ENCODE data around the gene GAS7. TPM values are rescaled to one million over a fixed set of nuclear protein-coding genes. Genes with fewer than 3 reads are reported as not detected.

The GAS7 gene
- total RNA-seq, 2 donors from 2014 or later: 10.3 to 144 TPM

DNA sequence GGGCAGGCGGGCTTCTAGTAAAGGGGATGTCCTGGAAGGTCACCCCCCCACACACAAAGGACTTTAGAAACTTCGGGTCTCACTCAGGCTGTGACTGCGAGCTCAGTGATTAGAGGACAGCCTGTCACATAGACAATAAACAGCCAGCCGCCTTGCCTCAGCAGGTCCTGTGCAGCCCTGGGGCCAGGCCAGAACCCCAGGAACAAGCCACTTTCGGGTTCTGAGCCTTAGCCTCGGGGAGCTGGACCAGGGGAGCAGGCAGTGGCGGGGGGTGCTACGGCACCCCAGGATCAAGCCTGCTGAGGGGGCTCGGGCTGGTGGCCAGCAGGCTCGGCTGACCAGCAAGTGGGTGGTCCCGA lies 1.1 kb downstream of the GAS7 start:
- no peak for TF ChIP-seq POLR2AphosphoS5 (IDR thresholded peaks at IDR 0.05)
- TF ChIP-seq, protein P1, sequence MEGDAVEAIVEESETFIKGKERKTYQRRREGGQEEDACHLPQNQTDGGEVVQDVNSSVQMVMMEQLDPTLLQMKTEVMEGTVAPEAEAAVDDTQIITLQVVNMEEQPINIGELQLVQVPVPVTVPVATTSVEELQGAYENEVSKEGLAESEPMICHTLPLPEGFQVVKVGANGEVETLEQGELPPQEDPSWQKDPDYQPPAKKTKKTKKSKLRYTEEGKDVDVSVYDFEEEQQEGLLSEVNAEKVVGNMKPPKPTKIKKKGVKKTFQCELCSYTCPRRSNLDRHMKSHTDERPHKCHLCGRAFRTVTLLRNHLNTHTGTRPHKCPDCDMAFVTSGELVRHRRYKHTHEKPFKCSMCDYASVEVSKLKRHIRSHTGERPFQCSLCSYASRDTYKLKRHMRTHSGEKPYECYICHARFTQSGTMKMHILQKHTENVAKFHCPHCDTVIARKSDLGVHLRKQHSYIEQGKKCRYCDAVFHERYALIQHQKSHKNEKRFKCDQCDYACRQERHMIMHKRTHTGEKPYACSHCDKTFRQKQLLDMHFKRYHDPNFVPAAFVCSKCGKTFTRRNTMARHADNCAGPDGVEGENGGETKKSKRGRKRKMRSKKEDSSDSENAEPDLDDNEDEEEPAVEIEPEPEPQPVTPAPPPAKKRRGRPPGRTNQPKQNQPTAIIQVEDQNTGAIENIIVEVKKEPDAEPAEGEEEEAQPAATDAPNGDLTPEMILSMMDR (IDR thresholded peaks at IDR 0.05): no peak
- no peak for TF ChIP-seq POLR2A (IDR thresholded peaks at IDR 0.05)
- Histone ChIP-seq H3K27ac (peak overlapping the region in 1 of 2 donors; percentile 43), H3K36me3 (no peaks in the 10 kb centered on the region), H3K4me3 (peak overlapping the region; percentile 49 to 67), H3K9me3 (no peaks in the 10 kb centered on the region), H3K4me1 (replicated peaks) (no peaks in the 10 kb centered on the region), H3K27me3 (replicated peaks; ENCODE audit: insufficient read depth) (no peaks in the 10 kb centered on the region)
- intact Hi-C loops (cut with DNase I): no loop called here
- no peak for DNase-seq (ENCODE audit: low spot score)
- WGBS: 28% methylated on average over 11 of the region's 11 CpGs

DNA sequence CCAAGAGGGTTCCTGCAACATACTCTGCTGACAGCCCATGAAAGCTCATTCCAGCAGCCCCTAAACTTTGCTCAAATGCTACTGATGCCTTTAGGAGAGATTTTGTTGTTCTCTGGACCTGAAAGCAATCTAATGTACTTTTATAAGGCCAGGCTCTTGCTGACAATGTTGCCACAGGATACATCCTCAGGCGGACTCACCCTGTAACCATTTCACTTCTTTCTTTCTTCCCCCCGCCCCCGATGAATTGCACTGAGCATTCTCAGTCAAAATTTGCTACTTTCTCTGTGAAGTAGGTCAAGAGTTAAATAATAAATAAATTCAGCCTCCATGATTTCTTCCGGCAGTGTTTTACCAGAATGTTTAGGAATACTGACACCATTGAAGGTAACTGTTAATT lies 1.5 kb downstream of the GAS7 start:
- H3K27me3 ChIP-seq (replicated peaks; ENCODE audit: insufficient read depth): no peaks in the 10 kb centered on the region
- peak overlapping the region in 1 of 2 donors; percentile 67 for H3K4me3 ChIP-seq
- H3K27ac ChIP-seq: no peak overlapping the region
- intact Hi-C loops (cut with DNase I): no loop called here
- no peaks in the 10 kb centered on the region for H3K9me3 ChIP-seq
- no peaks in the 10 kb centered on the region for H3K36me3 ChIP-seq
- no peaks in the 10 kb centered on the region for H3K4me1 ChIP-seq (replicated peaks)
- WGBS: 71% methylated on average over 4 of the region's 4 CpGs
- TF ChIP-seq POLR2AphosphoS5 (IDR thresholded peaks at IDR 0.05) (no peak), POLR2A (IDR thresholded peaks at IDR 0.05) (no peak)
- TF ChIP-seq, protein P1 (IDR thresholded peaks at IDR 0.05): no peak
- DNase-seq (ENCODE audit: low spot score): no peak

DNA sequence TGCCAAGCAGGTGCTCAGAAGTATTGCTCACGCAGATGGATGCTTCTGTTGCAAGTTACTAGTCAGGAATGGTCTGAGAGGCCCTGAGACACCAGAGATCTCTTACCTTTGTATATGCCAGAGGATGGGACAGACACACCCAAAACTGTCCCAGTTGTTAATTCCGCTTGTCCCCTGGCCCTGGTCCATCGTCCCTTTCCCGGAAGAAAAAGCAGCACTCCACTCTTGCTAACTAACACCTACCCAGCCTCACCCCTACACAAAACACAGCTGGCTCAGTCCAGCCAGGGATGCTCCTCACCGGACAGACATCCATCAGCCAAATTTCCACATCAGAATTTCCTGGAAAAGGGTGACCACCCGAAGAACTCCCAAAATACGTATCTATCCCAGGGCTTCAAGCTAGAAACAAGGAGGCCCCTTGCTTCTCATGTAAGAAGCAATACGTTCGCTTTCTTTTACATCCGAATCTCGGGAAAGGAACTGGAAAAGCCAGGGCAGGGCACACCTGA lies 2.0 kb downstream of the GAS7 start:
- H3K27me3 ChIP-seq (replicated peaks; ENCODE audit: insufficient read depth): no peaks in the 10 kb centered on the region
- no peak overlapping the region for H3K4me3 ChIP-seq
- TF ChIP-seq, protein P1 (IDR thresholded peaks at IDR 0.05): no peak
- no peak for TF ChIP-seq POLR2A (IDR thresholded peaks at IDR 0.05)
- TF ChIP-seq POLR2AphosphoS5 (IDR thresholded peaks at IDR 0.05): no peak
- 91% methylated on average over 11 of the region's 11 CpGs for WGBS
- intact Hi-C loops (cut with DNase I): no loop called here
- no peak overlapping the region for H3K27ac ChIP-seq
- H3K36me3 ChIP-seq: no peaks in the 10 kb centered on the region
- DNase-seq (ENCODE audit: low spot score): no peak
- H3K4me1 ChIP-seq (replicated peaks): no peaks in the 10 kb centered on the region
- no peaks in the 10 kb centered on the region for H3K9me3 ChIP-seq

DNA sequence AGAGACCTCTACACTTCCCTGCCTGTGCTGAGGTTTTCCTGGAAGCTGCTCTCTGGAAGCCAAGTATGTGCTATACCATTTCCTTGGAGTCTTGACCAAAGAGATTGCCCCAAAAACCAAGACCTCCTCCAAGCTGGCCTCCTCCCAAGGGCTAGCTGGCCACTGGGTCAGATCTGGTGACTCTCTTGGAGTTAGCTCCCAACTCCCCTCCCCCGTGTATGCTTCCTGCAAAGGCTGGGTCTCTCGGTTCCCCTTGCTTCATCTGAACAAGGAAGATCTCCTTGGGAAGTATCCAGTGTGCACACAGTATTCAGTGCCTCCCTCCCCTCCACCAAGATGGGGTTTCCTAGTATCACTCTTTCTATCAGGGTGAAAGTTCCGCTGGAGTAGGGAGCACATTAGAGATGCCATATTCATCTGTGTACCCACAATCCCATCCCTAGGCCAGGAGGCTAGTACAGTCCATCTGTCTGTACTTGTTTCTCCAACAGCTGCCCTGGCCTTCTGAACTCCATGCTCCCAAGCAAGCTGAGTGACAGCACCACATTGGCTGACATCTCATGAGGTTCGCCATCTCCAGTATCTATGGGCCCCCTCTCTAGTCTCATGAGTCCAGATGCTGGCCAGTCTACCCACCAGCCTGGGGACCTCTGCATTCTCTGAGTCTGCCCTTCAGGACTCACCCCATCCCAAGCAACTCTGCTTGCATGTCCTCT lies 3.2 kb downstream of the GAS7 start:
- no peaks in the 10 kb centered on the region for H3K4me1 ChIP-seq (replicated peaks)
- WGBS: 93% methylated on average over 4 of the region's 4 CpGs
- no peak overlapping the region for H3K4me3 ChIP-seq
- intact Hi-C loops (cut with DNase I): no loop called here
- no peaks in the 10 kb centered on the region for H3K27me3 ChIP-seq (replicated peaks; ENCODE audit: insufficient read depth)
- H3K36me3 ChIP-seq: no peaks in the 10 kb centered on the region
- TF ChIP-seq POLR2A (IDR thresholded peaks at IDR 0.05): no peak
- TF ChIP-seq POLR2AphosphoS5 (IDR thresholded peaks at IDR 0.05): no peak
- TF ChIP-seq, protein P1 (IDR thresholded peaks at IDR 0.05): no peak
- no peak overlapping the region for H3K27ac ChIP-seq
- DNase-seq (ENCODE audit: low spot score): no peak
- H3K9me3 ChIP-seq: no peaks in the 10 kb centered on the region

DNA sequence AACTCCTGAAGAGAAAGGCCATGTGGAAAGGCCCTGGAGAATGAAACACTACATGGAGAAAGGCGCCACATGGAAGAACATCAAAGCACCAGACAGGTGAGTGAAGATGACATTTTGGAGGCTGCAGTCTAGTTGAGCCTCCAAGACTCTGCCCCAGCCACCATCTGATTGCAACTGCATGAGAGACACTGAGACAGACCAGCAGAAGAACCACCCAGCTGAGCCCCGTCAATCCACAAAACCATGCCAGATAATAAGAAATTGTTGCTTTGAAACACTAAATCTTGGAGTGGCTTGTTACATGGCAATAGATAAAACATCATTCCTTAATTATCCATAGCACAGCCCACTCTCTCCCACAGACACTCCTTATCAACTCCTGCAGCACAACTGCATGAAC lies 4.8 kb downstream of the GAS7 start:
- TF ChIP-seq, protein P1 (IDR thresholded peaks at IDR 0.05): no peak
- TF ChIP-seq POLR2AphosphoS5 (IDR thresholded peaks at IDR 0.05) (no peak), POLR2A (IDR thresholded peaks at IDR 0.05) (no peak)
- H3K4me1 ChIP-seq (replicated peaks): no peaks in the 10 kb centered on the region
- H3K27ac ChIP-seq: no peak overlapping the region
- no peaks in the 10 kb centered on the region for H3K9me3 ChIP-seq
- no peaks in the 10 kb centered on the region for H3K36me3 ChIP-seq
- WGBS: 100% methylated on average over 2 of the region's 2 CpGs
- no peak for DNase-seq (ENCODE audit: low spot score)
- intact Hi-C loops (cut with DNase I): no loop called here
- H3K27me3 ChIP-seq (replicated peaks; ENCODE audit: insufficient read depth): no peaks in the 10 kb centered on the region
- H3K4me3 ChIP-seq: no peak overlapping the region

Measured in prostate gland (tissue), 2 donors.